Stimulated activated CD4-positive, alpha-beta T cell treated with anti-CD3 and anti-CD28 coated beads, Interleukin-1b, Interleukin-23, amount 100 ng/mL, for 4 hours (primary cell): ENCODE data around the gene RBM7.

Experiments used
- DNase-seq, 2 donors: peaks; one replicate each; pipeline ENCODE4 v3.0.0-alpha.2; 2020; ENCODE audit warnings: low read depth in 2 of 2

RBM7 gene

DNA sequence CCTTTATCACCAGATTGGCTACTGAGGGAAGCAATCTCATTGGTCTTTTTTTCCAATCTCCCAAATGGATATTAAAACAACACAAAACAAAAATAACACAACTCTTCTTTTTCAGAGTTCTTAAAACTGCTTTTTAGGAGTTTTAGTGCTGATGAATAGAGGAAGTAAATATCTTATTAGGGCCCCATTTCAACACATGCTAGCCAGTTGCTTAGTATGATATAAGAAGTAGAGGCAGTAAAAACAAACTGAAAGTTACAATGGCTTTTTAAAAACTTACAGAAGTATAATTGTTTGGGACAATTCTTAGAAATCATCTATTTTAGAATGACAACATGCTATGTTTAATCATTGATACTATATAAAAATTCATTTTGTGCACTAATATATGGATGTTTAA lies 3.5 kb upstream of the RBM7 start:
- no peak for DNase-seq

DNA sequence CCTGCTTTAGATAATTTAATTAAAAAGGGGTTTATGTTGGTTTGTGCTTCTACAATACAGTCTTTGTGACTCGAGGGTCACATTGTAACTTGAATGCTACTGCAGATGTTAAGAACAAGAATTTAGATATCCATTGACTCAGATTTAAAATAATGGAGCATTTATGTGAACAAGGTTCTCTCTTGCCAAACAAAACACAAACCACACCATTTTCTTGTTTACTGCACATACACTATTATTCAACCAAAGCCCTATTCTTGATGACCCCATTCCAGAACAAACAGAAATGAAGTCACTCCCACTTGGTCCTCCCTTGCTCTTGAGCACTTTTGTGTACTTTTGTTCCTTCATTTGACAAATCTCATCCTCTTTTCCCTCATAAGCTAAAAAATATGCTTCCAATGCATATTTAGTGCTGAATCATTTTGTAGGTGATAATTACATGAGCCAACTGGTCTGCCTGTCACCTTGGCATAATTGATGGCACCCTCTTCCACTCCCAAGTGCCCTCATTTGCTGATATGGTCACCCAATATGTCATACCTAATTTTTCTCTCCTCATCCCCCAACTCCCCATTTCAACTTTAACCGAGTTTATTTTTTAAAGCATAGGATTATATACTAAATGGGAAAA lies 3.0 kb upstream of the RBM7 start:
- no peak for DNase-seq

DNA sequence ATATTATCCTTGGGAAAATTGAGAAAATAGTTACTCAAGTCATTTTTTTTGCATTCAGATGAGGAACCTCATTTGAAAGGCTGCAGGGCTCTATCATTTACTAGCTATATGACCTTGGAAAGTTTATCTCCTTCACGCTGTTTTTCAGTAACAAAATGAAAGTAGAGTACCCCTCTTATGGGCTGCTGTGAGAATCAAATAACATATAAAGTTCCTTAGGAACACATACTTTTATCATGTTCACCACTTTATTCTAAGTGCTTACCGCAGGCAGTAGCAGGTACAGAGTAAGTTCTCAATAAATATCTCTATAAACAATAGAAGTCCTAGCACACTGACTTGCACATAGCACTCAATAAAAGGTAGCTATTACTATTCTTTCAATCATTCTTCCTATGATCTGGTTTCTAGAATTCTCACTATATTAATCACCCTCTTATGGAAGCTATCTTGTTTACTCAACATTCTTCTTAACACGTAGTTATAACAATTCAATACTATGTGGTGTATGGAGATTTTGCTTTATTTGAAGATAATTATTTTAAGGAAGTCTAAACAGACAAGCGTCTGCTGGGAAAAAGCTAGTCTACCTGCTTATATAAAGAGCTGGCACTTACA lies 2.1 kb upstream of the RBM7 start:
- DNase-seq: no peak

DNA sequence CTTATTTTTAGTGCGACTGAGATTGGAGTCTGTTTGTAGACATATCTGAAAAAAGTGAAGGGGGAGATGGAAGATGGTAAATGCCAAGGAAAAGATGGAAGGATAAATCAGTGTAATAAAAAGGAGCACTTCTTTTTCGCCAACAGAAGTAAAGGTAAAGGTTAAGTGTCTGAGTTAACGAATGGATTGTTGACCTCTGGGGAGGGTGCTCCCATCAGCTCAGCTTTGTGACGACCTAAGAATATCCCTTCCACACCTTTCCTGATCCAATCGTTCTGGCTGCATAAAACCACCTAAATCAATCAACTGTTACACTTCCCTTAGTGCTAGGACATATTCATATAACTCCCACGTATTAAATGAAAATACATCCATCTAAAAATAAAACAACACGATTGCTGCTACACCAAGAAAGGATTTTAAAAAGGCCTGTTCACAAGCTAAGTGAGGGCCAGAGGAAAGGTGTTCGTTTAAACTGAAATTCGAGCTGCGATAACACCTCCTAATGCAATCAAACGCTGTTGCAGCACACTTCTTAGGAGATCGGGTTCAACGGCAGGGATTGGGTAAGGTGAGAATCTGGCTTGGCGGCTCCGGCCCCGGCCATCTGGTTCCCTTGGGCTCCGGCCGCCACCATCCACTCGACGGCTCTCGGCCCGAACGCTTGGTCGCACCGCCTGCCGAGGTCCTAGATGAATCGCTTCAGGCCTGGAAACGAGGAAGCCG lies 813 bp upstream of the RBM7 start:
- no peak for DNase-seq

DNA sequence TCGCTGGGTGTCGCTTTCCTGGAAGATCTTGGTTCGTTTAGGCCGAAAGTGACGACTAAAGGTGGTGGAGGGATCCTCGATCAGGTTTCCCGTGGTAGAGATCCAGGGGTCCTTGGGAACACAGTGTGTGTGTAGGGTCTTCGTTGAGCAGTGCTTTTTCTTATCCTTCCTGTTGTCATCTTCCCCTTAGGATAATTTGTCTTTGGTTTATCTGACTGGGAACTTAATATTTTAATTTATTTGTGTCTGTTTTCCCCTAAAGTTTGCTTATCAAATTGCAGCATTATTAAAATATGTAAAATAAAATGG lies 403 bp downstream of the RBM7 start:
- no peak for DNase-seq

DNA sequence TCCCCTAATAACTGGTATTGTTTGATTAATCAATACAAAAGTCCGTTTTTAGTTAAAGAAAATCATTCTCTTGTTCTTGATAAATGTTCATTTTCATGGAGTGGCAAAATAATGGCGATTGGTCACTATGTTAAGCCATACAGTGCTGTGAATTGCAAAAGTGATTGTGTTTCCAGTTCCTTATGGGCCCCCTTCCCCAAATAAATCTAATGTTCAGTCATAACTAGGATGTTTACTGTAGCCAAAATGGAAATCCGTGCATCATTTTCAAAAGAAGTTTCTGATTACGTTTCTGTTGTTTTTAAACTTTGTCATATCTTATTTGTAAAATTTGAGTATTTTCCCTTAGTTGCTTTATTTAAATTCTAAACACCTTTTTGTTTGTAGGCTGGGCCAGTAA lies 845 bp downstream of the RBM7 start:
- DNase-seq: no peak

DNA sequence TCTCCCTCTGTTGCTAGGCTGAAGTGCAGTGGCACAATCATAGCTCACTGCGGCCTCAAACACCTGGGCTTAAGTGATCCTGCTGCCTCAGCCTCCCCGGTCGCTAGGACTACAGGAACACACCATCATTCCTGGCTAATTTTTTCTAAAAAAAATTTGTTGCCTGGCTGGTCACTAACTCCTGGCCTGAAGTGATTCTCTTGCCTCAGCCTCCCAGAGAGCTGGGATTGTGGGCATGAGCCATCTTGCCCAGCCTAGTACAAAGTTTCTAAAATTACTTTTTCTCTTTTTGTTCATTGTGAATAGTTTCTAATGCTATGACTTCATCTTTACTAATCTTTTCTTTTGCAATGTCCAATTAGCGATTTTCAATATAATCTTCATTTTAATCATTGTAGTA lies 12.5 kb downstream of the RBM7 start:
- DNase-seq: no peak

DNA sequence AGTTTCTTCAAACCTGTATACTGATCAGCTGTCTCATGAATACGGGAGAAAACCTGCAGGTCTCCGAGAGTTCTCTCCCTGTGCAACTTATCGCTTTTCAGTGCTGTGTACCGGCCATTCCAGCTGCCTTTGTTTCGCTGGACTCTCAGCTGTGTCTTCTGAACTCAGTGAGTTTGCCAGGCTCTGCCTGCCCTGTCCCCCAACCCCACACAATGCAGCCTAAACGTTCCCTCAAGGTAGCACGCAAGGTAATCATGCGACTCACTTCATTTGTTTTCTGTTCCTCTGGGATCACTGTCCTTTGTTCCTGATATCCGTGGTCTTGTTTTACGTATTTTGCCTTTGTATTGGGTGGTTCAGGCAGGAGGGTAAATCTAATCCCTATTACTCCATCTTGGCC lies 13.5 kb downstream of the RBM7 start:
- DNase-seq: no peak

DNA sequence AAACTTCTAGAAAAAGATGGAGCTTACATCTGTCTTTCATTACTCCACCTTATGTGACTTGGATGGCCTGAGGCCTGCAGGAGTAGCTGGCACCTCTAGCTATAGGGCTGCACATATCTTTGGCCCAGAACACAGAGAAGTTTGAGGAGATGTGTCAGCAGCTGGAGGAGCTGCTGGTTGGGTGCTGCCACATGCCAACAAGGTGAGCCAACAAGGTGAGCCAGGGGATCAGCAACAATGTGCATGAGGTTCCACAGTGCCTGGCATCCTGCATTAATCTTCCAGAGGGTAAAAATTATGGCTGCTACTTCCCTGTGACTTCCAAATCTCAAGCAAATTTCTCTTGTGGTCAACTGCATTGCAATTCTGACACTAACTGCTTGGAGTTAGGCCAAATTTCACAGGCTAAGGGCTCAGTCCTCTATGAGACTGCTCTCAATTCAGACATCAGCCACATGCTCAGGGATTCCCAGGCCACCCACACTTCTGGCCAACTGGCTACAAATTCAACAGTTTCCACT lies 16.0 kb downstream of the RBM7 start:
- no peak for DNase-seq

DNA sequence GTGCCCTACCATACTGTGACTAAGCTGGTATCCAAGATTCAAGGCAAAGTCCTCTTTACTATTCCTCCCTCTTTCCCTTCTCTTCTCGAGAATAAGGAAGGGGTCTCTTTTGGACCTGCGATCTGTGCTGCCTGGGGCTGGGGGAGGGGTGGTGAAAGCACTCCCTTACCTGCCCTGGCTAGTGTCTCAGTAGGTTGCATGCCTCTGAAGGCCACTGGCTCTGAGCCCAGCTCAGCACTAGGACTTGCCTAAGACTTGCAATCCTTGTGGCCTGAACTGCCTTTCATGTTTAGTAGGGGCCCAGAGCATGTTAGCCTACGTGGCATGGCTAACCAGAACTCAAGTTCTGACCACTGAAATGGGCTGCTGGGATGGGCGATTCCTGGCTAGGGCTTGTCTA lies 25.8 kb downstream of the RBM7 start:
- no peak for DNase-seq

DNA sequence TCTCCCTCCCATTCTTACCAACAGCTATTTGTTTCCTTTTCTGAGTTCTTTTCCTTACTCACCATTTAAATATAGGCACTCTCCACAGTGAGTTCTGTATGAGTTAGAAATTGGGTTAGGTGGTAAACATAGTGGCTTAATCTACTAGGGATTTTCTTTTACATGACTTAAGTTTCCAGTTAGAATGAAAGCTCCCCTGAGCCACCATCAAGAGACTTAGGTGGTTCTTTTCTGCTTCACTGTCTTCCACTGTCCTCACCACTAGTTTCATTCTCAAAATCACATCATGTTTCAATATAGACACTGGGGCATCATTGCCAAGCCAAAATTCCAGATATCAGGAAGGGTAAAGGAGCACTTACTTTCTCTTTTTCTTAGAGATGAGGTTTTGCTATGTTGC lies 29.8 kb downstream of the RBM7 start:
- DNase-seq: no peak

DNA sequence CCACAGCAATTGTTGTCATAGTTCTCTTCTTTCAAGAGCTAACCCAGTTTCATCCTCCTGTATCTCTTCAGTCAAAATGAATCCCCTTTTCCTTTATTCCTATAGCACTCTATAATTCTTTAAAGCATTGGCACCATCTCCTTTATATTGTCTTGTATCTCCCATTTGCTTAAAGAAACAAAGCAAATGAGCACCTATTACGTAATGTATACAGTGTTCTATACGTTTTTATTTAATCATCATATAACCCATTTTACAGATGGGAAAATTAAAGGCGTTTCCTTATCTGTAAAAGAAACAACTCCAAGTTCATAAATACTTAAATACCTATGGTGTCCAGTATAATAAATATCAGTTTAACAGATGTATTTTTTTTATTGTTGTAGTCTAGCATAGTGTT lies 32.4 kb downstream of the RBM7 start:
- DNase-seq: no peak

DNA sequence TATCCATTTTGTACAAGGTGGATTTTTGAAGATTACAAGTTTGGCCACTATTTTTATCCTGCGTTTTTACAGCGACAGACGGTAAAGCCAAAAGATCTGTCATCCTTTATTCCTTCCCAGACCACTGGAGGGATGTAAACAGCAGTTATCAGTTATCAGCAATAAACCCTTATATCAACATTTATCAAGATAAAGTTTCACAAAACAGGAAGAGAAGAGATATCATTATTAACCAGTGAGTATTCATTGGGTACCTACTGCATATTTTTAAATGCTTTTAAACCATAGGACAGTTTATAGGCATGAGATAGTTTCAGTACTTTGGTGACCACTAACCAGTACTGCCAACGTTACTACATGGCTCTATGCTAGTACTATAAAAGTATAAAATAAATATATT lies 32.9 kb downstream of the RBM7 start:
- no peak for DNase-seq

DNA sequence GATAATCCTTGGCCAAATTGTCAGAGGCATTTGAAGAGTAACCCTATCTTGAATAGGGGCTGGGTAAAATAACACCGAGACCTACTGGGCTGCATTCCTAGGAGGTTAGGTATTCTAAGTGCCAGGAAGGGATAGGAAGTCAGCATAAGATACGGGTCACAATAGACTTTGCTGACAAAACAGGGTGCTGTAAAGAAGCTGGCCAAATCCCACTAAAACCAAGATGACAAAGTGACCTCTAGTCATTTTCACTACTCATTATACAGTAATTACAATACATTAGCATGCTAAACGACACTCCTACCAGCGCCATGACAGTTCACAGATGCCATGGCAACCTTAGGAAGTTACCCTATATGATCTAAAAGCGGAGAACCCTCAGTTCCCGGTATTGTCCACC lies 37.8 kb downstream of the RBM7 start:
- DNase-seq: no peak

DNA sequence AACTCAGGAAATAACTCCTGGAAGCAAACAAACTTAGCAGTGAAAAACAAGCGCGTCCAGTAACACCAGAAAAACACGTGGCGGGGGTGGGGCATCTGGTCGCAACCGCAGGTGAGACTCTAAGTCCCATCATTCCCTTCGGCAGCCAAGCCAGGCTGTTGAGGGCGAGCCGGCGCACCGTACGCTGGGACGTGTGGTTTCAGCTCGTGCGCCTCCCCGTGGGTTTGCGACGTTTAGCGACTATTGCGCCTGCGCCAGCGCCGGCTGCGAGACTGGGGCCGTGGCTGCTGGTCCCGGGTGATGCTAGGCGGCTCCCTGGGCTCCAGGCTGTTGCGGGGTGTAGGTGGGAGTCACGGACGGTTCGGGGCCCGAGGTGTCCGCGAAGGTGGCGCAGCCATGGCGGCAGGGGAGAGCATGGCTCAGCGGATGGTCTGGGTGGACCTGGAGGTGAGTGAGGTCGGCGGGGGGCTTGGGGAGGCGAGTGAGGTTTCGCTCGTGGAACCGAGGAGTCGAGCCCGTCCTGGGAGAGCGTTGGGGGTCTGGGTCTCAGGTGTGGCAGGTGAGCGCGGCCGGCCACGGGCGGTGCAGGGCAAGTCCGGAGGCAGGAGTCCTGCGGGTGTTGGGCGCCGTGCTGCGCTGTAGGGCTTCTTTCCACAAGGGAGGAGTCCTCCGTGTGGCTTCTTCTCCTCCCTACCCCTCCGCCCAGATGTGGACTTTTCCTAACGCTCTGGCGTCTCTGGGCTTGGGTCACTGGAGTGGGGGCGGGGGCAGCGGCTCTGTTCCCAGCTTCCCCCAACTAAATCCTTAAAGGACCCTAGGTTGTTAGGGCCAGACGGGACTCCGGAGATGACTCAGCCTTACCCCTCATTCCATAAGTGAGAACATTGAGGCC lies 39.0 kb downstream of the RBM7 start, which contains the start of gene REXO2:
REXO2 (plus strand) TSS at position 239 of the 892 bp plus-strand sequence; CDS start at position 301, 62 bp downstream.
- DNase-seq: peak; percentile 89 to 91

DNA sequence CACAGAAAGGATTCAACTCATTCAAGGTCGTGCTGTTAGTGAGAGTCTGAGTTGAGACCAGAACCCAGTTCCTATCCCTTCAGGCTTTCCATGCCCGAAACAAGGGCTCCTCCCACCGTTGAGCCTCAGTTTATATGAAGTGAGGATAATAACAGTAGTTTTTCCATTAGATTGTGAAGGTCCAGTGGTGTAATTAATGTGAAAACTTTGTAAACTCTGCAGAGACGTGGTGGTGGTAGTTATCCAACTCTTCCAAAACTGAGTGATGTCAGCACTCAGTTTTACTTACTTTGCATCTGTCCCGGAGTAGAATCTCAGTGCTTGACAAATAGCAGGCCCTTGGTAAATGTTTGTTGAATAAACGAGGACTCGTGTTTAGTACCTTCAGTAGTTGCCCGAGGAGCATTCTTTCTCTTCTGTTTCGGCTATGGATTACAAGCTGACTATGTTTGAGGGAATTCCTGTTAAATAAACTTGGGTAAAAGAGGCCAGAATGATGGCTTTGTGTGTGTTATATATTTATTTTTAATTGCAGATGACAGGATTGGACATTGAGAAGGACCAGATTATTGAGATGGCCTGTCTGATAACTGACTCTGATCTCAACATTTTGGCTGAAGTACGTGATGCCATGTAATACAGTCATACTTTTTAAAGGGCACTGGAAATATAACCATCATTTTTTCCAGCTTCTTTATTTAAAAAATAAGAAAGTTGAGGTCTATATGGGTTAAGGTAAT lies 39.8 kb downstream of the RBM7 start:
- DNase-seq: no peak

DNA sequence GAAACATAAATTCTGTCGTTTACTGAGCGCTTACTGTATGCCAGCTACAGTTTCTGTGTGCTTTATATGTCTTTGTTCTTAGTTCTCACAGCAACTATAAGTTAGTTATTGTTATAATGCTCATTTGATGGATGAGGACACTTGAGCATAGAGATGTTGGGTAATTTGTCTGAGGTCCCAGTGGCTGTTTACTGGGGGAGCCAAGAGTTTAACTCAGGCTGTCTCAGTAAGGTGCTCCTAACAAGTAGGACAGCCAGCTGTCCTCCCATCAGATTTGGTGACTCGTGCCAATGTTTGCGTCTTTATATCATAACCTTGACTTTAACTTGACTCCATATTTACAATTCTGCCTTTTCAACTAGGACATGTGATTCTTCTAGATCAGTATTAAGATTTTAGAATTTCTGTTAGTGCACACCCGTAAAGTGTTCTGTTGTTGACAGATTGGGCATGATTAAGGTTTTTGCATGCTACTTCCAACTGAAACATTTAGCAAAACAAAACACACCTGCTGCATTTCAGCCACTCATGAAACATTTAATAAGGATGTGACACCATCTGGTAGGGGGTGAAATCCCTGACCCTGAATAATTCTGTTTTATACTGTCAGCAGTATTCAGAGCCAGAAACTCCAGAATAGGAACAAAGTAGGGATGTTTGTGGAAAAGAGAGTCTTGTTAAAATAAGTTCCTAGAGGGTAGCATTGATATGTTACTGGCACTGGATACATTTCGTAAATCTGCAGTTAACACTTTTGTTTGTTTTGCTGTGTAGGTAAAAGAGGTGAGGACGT lies 40.7 kb downstream of the RBM7 start:
- DNase-seq: no peak

DNA sequence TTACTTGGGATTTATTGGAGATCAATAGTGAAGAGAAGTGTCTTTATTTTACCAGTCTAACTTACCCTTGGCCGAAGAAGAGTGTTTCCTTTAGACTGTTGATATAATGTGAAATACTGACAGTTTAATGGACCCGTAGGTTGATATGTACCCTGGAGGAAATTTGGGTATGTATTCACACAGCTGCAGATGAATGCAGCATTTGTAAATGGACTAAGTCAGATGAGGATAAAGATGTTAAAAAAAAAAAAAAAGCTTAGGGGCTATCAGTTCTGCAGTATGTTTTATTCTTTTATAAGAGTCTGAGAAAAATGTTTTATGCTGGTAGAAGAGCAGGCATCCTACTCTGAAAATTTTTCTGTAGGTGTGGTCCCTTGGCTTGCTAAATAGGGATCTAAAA lies 41.5 kb downstream of the RBM7 start:
- no peak for DNase-seq

DNA sequence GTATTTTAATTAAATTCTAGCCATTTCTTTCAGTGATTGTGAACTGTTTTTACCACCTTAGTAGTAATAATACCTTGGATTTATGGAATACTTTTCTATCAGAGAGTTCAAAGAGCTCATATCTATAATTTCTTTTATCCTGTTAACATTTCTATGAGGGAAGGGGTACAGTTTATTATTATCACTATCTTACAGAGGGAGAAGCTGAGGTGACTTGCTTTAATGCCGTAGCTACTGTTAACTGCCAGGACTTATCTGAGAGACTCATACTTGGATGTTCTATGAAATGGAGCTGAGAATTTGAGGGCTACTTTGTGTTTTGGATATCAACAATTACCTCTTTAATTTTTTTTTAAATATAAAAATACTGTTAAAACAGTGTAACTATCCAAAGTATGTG lies 42.1 kb downstream of the RBM7 start:
- no peak for DNase-seq

DNA sequence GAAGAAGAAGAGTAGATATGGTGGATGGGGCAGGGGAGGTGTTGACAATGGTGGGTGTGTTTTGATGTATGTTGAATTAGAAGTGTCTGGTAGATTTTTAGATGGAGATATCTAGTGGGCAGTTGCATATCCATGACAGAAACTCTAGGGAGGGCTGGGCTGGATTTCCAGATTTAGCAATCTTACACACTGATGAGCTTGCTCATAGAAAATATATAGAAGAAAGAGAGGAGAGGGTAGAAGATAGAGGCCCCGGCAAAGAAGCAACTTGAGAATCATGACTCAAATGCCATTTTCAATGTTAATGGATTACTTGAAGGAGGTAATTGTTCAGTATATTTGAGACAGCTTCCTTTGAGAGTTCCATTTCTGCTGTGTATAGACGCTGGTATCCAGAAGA lies 47.0 kb downstream of the RBM7 start:
- DNase-seq: no peak

DNA sequence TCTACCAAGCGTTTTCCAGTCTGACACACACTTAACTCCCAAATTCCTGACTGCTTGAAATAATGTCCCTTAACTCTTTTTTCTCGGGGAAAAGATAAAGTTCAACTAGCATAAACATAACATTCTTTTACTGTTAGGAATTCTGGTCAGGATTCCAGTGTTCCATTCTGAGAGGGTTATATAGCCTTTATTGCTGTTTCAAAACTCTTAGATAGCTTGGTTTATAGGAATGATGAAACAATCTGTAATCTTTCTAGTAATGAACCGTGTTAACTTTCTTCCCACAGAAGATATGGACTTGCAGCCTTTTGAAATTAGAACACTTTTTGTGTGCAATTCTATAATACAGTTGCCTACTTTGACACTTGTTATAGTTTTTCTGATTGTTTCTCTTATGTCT lies 47.4 kb downstream of the RBM7 start:
- DNase-seq: no peak
